Tibial nerve (tissue), 4 donors: ENCODE measurements around the gene PPP1R18.

Experiments used
- CTCF ChIP-seq, 5 experiments: fragments of 200-600 bp in 3 of 5; fragments of 450-650 bp in 2 of 5; sonication (generic) in 3 of 5; IDR thresholded peaks; one replicate each; pipeline ENCODE4 v1.5.1; 2016 to 2019; ENCODE audit warnings: antibody characterized with exemption in 5 of 5, mild to moderate bottlenecking in 3 of 5, moderate library complexity in 2 of 5
- EP300 ChIP-seq, 2 donors: sonication (generic); formaldehyde crosslinking; IDR thresholded peaks; one replicate each; pipeline ENCODE4 v1.6.1; 2017; ENCODE audit warnings: antibody characterized with exemption in 2 of 2, mild to moderate bottlenecking in 1 of 2
- POLR2A ChIP-seq, 2 donors: fragments of 450-650 bp; IDR thresholded peaks; one replicate each; pipeline ENCODE4 v1.6.1; 2017; ENCODE audit warnings: antibody characterized with exemption in 2 of 2, mild to moderate bottlenecking in 2 of 2, moderate library complexity in 2 of 2

DNA sequence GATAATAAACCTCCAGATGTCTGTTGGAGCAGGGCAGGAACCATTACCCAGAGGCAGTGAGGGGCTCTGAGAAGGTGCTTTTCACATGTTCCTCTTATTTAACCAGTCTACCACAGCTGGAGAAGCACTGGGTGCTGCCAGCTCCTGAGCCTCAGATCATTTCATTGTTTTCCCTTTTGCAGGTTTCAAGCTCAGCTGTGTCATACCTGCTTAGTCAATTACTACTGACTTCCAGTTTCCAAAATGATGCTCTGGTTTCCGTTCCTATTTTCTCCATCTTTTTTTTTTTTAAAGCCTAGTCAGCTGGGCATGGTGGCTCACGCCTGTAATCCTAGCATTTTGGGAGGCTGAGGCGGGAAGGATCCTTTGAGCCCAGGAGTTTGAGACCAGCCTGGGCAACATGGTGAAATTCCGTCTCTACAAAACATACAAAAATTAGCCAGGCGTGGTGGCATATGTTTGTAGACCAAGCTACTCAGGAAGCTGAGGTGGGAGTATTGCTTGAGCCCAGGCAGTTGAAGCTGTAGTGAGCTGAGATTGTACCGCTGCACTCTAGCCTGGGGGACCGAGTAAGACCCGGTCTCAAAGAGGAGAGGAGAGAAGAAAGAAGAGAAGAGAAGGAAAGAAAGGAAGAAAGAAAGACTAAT, 49.3 kb upstream of the PPP1R18 start:
- TF ChIP-seq CTCF (IDR thresholded peaks at IDR 0.05) (no peak), POLR2A (IDR thresholded peaks at IDR 0.05) (no peak), EP300 (IDR thresholded peaks at IDR 0.05) (no peak)
